Glutamatergic neuron (in vitro differentiated cells): Measurements from ENCODE around the gene FRMD4A. TPM values are rescaled to one million over a fixed set of nuclear protein-coding genes. Genes with fewer than 3 reads are reported as not detected.

Experiments
- DNase-seq: peaks from one replicate; pipeline ENCODE4 v3.0.0; 2022
- H3K27ac Mint-ChIP-seq: one replicate; pipeline ENCODE4 v1.8.0; 2020; ENCODE audit warnings: mild to moderate bottlenecking, mixed read lengths, inconsistent platforms; ENCODE audit not compliant: unreplicated experiment
- H3K27me3 Mint-ChIP-seq: one replicate; pipeline ENCODE4 v1.8.0; 2020; ENCODE audit warnings: mild to moderate bottlenecking, moderate library complexity, mixed read lengths, inconsistent platforms; ENCODE audit not compliant: unreplicated experiment
- H3K36me3 Mint-ChIP-seq: one replicate; pipeline ENCODE4 v1.8.0; 2020; ENCODE audit warnings: mild to moderate bottlenecking, mixed read lengths, inconsistent platforms; ENCODE audit not compliant: unreplicated experiment
- H3K4me1 Mint-ChIP-seq: one replicate; pipeline ENCODE4 v1.8.0; 2020; ENCODE audit warnings: mild to moderate bottlenecking, low read depth, mixed read lengths, inconsistent platforms; ENCODE audit not compliant: unreplicated experiment
- H3K4me3 Mint-ChIP-seq: one replicate; pipeline ENCODE4 v1.8.0; 2020; ENCODE audit warnings: mild to moderate bottlenecking, mixed read lengths, inconsistent platforms; ENCODE audit not compliant: unreplicated experiment
- H3K9me3 Mint-ChIP-seq: one replicate; pipeline ENCODE4 v1.8.0; 2020; ENCODE audit warnings: mild to moderate bottlenecking, moderate library complexity, mixed read lengths, inconsistent platforms; ENCODE audit not compliant: unreplicated experiment
- total RNA-seq: library from RNA; stranded (reverse); fragmentation: NEBNext Ultra II Directional; extraction: Animal tissue kit (Norgen Biotek cat#: 25700); gene quantifications from one replicate; pipeline ENCODE4 v1.2.1, GENCODE V29; 2021; ENCODE audit not compliant: unreplicated experiment
- TF ChIP-seq, protein P1 (sequence below): fragments of 200-600 bp; sonication (generic); IDR thresholded peaks from one replicate; pipeline ENCODE4 v1.5.0; 2021; ENCODE audit not compliant: partially characterized antibody, unreplicated experiment

Gene FRMD4A
- total RNA-seq, 1 donor from 2014 or later = 70.6 TPM

DNA sequence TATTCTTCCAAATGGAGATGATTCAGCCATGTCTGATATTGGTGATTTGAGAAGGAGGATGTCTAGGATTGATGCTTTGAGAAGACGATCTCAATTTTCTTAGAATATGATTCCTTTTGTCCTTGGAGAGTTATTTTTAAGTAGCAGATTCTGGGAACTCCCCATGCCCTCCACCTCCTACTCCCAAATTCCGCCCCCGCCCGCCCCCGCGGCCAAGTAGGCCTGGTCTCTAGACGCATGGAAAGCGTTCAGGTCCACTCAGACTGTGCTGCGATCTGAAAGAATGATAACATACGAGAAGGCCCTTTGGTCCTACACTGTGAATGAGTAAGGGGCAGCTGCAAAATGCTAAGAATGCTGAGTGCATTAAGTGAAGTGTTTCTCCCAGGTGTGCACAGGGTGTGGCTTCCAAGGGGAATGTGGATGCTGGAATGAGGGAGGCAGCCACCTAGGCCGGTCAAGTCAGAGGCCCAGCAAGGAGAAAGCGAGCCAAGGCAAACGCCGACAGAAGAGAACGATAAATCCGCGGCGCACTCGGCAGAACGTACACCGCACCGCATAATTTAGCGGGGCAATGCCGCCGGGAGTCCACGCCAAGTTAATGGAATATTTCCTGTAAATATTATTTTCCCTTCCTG lies 601.7 kb downstream of the FRMD4A start:
- H3K36me3 Mint-ChIP-seq = peaks cover 12% of the 10 kb centered on the region
- TF ChIP-seq, protein P1, sequence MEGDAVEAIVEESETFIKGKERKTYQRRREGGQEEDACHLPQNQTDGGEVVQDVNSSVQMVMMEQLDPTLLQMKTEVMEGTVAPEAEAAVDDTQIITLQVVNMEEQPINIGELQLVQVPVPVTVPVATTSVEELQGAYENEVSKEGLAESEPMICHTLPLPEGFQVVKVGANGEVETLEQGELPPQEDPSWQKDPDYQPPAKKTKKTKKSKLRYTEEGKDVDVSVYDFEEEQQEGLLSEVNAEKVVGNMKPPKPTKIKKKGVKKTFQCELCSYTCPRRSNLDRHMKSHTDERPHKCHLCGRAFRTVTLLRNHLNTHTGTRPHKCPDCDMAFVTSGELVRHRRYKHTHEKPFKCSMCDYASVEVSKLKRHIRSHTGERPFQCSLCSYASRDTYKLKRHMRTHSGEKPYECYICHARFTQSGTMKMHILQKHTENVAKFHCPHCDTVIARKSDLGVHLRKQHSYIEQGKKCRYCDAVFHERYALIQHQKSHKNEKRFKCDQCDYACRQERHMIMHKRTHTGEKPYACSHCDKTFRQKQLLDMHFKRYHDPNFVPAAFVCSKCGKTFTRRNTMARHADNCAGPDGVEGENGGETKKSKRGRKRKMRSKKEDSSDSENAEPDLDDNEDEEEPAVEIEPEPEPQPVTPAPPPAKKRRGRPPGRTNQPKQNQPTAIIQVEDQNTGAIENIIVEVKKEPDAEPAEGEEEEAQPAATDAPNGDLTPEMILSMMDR = no peak
- peaks cover 26% of the 10 kb centered on the region for H3K4me1 Mint-ChIP-seq
- no peak for DNase-seq
- no peak overlapping the region for H3K4me3 Mint-ChIP-seq
- peaks cover 6% of the 10 kb centered on the region for H3K9me3 Mint-ChIP-seq
- H3K27ac Mint-ChIP-seq = no peak overlapping the region
- H3K27me3 Mint-ChIP-seq = peaks cover 2% of the 10 kb centered on the region

DNA sequence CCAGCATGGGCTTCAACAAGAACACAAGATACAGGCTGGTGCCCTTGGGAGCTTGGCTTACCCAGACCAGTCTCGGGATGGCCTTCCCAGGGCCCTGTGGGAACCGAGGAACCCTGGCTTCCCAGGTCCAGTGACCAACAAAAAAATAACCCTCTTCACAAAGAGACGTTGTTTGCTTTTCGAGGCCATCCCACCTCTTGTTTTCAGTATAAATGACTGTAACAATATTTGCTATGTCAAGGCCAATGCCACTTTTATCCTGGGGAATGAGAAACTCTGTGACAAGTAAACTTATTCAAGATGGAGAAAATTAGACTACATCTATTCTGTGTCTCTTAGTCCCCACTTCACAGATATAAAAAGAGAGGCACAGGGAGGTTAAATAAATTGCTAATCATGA lies 605.1 kb downstream of the FRMD4A start:
- DNase-seq = no peak
- TF ChIP-seq, protein P1 = no peak
- H3K27me3 Mint-ChIP-seq = peaks cover 3% of the 10 kb centered on the region
- H3K4me1 Mint-ChIP-seq = peaks cover 17% of the 10 kb centered on the region
- H3K4me3 Mint-ChIP-seq = no peak overlapping the region
- H3K27ac Mint-ChIP-seq = no peak overlapping the region
- peaks cover 6% of the 10 kb centered on the region for H3K9me3 Mint-ChIP-seq
- peaks cover 26% of the 10 kb centered on the region for H3K36me3 Mint-ChIP-seq

DNA sequence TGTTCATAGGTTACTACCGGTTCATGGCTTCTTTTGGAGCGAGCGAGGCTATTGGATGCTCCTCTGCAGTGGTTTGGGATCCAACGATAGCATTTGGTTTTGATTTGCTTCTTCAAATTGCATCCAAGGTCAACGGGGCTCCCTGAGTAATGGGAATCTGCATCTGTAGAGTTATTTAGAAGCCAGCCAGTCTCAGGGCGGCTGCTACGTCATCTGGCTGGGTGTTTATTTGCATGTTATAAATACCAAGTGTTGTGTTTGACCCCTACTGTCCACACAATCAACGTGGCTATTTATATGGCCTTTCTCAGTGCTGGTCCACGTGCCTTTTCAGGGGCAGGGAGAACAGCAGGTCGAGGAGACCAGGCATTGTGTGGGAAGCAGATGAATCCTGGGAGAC lies 606.2 kb downstream of the FRMD4A start:
- Mint-ChIP-seq H3K4me1 (peaks cover 8% of the 10 kb centered on the region), H3K36me3 (peaks cover 30% of the 10 kb centered on the region), H3K9me3 (peaks cover 6% of the 10 kb centered on the region), H3K27ac (no peak overlapping the region), H3K27me3 (peaks cover 3% of the 10 kb centered on the region), H3K4me3 (no peak overlapping the region)
- no peak for DNase-seq
- TF ChIP-seq, protein P1 = no peak

DNA sequence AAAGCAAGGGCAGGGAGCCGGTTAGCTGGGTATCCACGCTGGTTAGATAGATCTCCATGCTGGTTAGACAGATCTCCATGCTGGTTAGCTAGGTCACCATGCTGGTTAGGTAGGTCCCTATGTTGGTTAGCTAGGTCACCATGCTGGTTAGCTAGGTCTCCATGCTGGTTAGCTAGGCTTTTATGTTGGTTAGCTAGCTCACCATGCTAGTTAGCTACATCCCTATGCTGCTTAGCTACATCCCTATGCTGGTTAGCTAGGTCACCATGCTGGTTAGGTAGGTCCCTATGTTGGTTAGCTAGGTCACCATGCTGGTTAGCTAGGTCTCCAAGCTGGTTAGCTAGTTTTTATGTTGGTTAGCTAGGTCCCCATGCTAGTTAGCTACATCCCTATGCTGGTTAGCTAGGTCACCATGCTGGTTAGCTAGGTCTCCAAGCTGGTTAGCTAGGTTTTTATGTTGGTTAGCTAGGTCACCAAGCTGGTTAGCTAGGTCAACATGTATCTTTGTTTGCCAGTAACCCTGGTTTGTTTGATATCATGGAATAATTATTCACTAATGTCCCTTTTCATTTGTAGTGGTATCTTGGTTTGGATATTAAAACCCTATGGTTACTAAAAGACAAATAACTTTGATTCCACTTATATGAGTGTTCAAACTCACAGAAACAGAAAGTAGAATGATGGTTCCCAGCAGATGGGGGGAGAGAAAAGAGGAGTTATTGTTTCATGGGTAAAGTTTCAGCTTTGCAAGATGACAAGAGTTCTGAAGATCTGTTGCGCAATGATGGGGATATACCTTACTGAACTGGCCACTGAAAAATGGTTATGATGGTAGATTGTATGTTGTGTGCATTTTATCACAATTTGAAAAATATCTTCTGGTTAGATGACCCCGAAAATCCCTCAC lies 607.7 kb downstream of the FRMD4A start:
- DNase-seq = no peak
- Mint-ChIP-seq H3K9me3 (peaks cover 6% of the 10 kb centered on the region), H3K27ac (no peak overlapping the region), H3K4me3 (no peak overlapping the region), H3K36me3 (peaks cover 30% of the 10 kb centered on the region), H3K4me1 (peaks cover 2% of the 10 kb centered on the region), H3K27me3 (peaks cover 3% of the 10 kb centered on the region)
- TF ChIP-seq, protein P1 = no peak

DNA sequence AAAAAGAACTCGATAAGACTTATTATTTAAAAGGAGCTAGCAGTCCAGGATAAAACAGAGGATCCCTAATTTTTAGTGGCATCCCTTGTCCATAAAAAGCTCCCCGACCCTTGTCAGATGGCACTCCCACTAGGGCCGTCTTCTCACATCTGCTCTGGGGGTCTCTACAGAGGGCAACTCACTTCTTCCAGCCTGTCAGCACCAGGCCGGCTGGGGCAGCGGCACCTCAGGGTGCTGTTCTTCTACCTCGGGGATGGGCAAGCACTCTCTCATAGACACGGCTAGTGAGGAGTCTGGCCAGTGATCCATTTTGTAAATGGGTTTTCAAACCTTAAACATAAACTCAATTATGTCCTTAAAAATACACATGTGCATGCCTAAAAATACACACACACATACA lies 609.2 kb downstream of the FRMD4A start:
- Mint-ChIP-seq H3K9me3 (peaks cover 3% of the 10 kb centered on the region), H3K36me3 (peaks cover 22% of the 10 kb centered on the region), H3K27ac (no peak overlapping the region), H3K27me3 (peaks cover 3% of the 10 kb centered on the region), H3K4me1 (peaks cover 8% of the 10 kb centered on the region), H3K4me3 (no peak overlapping the region)
- DNase-seq = no peak
- TF ChIP-seq, protein P1 = no peak
